HL-60/S4 (cell line): Measurements from ENCODE around the gene MYL12B.

Experiments
- in situ Hi-C: fragments of 300-500 bp; cut with MboI; formaldehyde crosslinking; loops from 2 replicates; pipeline ENCODE4 v1.14.3; 2022; ENCODE audit warnings: low sequenced_read_pairs

Gene MYL12B

GRCh38 chr18:3234457-3234856 lies 27.5 kb upstream of the MYL12B start:
- in situ Hi-C loops = no loop called here

- in situ Hi-C loops = no loop called here
Observed at GRCh38 chr18:3235846-3236245, 26.1 kb upstream of the MYL12B start.

GRCh38 chr18:3236470-3236869 lies 25.5 kb upstream of the MYL12B start:
- in situ Hi-C loops = no loop called here

GRCh38 chr18:3238742-3239141 lies 23.2 kb upstream of the MYL12B start:
- in situ Hi-C loops = no loop called here

- in situ Hi-C loops = loop anchor here (10.0 kb wide), 1 partner anchor 310 kb away; no protein-coding TSS in a partner anchor
Observed at GRCh38 chr18:3245185-3245564, 16.8 kb upstream of the MYL12B start.

- in situ Hi-C loops = loop anchor here (10.0 kb wide), 1 partner anchor 311 kb away; no protein-coding TSS in a partner anchor
Observed at GRCh38 chr18:3245853-3246634, 15.9 kb upstream of the MYL12B start.

- in situ Hi-C loops = loop anchor here (10.0 kb wide), 1 partner anchor 312 kb away; no protein-coding TSS in a partner anchor
Observed at GRCh38 chr18:3246635-3247239, 15.2 kb upstream of the MYL12B start.

- in situ Hi-C loops = loop anchor here (10.0 kb wide), 1 partner anchor 313 kb away; no protein-coding TSS in a partner anchor
Observed at GRCh38 chr18:3247240-3248061, 14.5 kb upstream of the MYL12B start, which contains the start of gene MYL12A. Gene MYL12A (plus strand): TSS chr18:3247801. CDS start chr18:3253248, 5,447 bp downstream.

- in situ Hi-C loops = loop anchor here (10.0 kb wide), 1 partner anchor 313 kb away; no protein-coding TSS in a partner anchor
Observed at GRCh38 chr18:3248062-3248657, 13.8 kb upstream of the MYL12B start.

- in situ Hi-C loops = loop anchor here (10.0 kb wide), 1 partner anchor 314 kb away; no protein-coding TSS in a partner anchor
Observed at GRCh38 chr18:3248658-3249359, 13.1 kb upstream of the MYL12B start.

- in situ Hi-C loops = no loop called here
Observed at GRCh38 chr18:3250237-3251107, 11.5 kb upstream of the MYL12B start.

GRCh38 chr18:3251249-3251962 lies 10.5 kb upstream of the MYL12B start:
- in situ Hi-C loops = no loop called here

GRCh38 chr18:3251963-3252277 lies 10.0 kb upstream of the MYL12B start:
- in situ Hi-C loops = no loop called here

GRCh38 chr18:3252843-3253242 lies 9.1 kb upstream of the MYL12B start:
- in situ Hi-C loops = no loop called here

- in situ Hi-C loops = no loop called here
Observed at GRCh38 chr18:3254725-3255124, 7.2 kb upstream of the MYL12B start.

- in situ Hi-C loops = no loop called here
Observed at GRCh38 chr18:3255611-3256165, 6.2 kb upstream of the MYL12B start.

GRCh38 chr18:3256693-3257626 lies 5.0 kb upstream of the MYL12B start:
- in situ Hi-C loops = no loop called here
